Measurements from ENCODE around the gene PPP6R2.
"Not testable (repeated sequence)": the region's sequence is repeated elsewhere in the genome, so short reads cannot be mapped to it uniquely, and the experiment has no call there.

The PPP6R2 gene

GRCh38 chr22:50425179-50425916 is 82.2 kb downstream of the PPP6R2 start:
- DNase-seq (ENCODE audit: insufficient read length, low spot score) (no peak), FAIRE-seq (no peak)
- TF ChIP-seq CTCF (IDR thresholded peaks at IDR 0.05; ENCODE audit: insufficient read depth, missing control alignments) = no peak

- FAIRE-seq (no peak), DNase-seq (ENCODE audit: insufficient read length, low spot score) (no peak)
- TF ChIP-seq CTCF (IDR thresholded peaks at IDR 0.05; ENCODE audit: insufficient read depth, missing control alignments) = no peak
Measured at GRCh38 chr22:50432131-50432876, 89.2 kb downstream of the PPP6R2 start.

GRCh38 chr22:50432877-50433510 is 89.9 kb downstream of the PPP6R2 start:
- not testable (repeated sequence) for DNase-seq (ENCODE audit: insufficient read length, low spot score); FAIRE-seq

- FAIRE-seq = no peak
- no peak for DNase-seq (ENCODE audit: insufficient read length, low spot score)
- no peak for TF ChIP-seq CTCF (IDR thresholded peaks at IDR 0.05; ENCODE audit: insufficient read depth, missing control alignments)
Measured at GRCh38 chr22:50434849-50435248, 91.7 kb downstream of the PPP6R2 start.

- TF ChIP-seq CTCF (IDR thresholded peaks at IDR 0.05; ENCODE audit: insufficient read depth, missing control alignments) = no peak
- FAIRE-seq (no peak), DNase-seq (ENCODE audit: insufficient read length, low spot score) (no peak)
Measured at GRCh38 chr22:50435291-50436014, 92.3 kb downstream of the PPP6R2 start.

GRCh38 chr22:50436015-50436830 is 93.1 kb downstream of the PPP6R2 start:
- FAIRE-seq (no peak), DNase-seq (ENCODE audit: insufficient read length, low spot score) (no peak)
- TF ChIP-seq CTCF (IDR thresholded peaks at IDR 0.05; ENCODE audit: insufficient read depth, missing control alignments) = no peak

Measured in D721Med (cell line).